HepG2 (cell line): ENCODE measurements around the gene PPIG. TPM values are rescaled to one million over a fixed set of nuclear protein-coding genes. Genes with fewer than 3 reads are reported as not detected.

Experiments used
- CBX1 ChIP-seq: IDR thresholded peaks from one replicate; pipeline ENCODE4 v1.6.1; 2016; ENCODE audit warnings: antibody characterized with exemption, low read depth
- CREM ChIP-seq, 2 experiments: sonication (generic) in 1 of 2; formaldehyde crosslinking in 1 of 2; IDR thresholded peaks; 2 replicates each; pipeline versions ENCODE4 v1.4.0 to v1.6.1; 2016 to 2020; ENCODE audit warnings: antibody characterized with exemption in 1 of 2, mild to moderate bottlenecking in 1 of 2, missing genetic modification reagents in 1 of 2
- HMGXB3 ChIP-seq: sonication (generic); formaldehyde crosslinking; IDR thresholded peaks from 2 replicates; pipeline ENCODE4 v1.4.0; 2020; ENCODE audit warnings: missing genetic modification reagents, borderline replicate concordance
- HMGXB4 ChIP-seq, 2 experiments: sonication (generic) in 1 of 2; formaldehyde crosslinking in 1 of 2; IDR thresholded peaks; 2 replicates each; pipeline versions ENCODE4 v1.4.0 to v1.6.1; 2018 to 2020; ENCODE audit warnings: missing genetic modification reagents in 2 of 2, borderline replicate concordance in 1 of 2, low read depth in 1 of 2, mild to moderate bottlenecking in 1 of 2, missing biosample characterization in 1 of 2
- MAFG ChIP-seq: sonication (generic); formaldehyde crosslinking; IDR thresholded peaks from 2 replicates; pipeline ENCODE4 v1.5.1; 2020; ENCODE audit warnings: mild to moderate bottlenecking, missing genetic modification reagents
- MAX ChIP-seq: IDR thresholded peaks from 2 replicates; pipeline ENCODE4 v1.6.1; 2012; ENCODE audit warnings: inconsistent platforms
- MED8 ChIP-seq: sonication (generic); formaldehyde crosslinking; IDR thresholded peaks from 2 replicates; pipeline ENCODE4 v1.8.1; 2023; ENCODE audit warnings: mild to moderate bottlenecking, missing genetic modification reagents; ENCODE audit not compliant: insufficient replicate concordance
- MIXL1 ChIP-seq: IDR thresholded peaks from 2 replicates; pipeline ENCODE4 v1.6.1; 2016
- SATB2 ChIP-seq: sonication (generic); formaldehyde crosslinking; IDR thresholded peaks from 2 replicates; pipeline ENCODE4 v1.5.0; 2020; ENCODE audit warnings: missing genetic modification reagents
- TFDP1 ChIP-seq: IDR thresholded peaks from 2 replicates; pipeline ENCODE4 v1.6.1; 2016; ENCODE audit warnings: missing compliant biosample characterization, missing genetic modification reagents, borderline replicate concordance
- ZBTB34 ChIP-seq: sonication (generic); formaldehyde crosslinking; IDR thresholded peaks from 2 replicates; pipeline ENCODE4 v1.8.0; 2022; ENCODE audit warnings: mild to moderate bottlenecking, missing genetic modification reagents
- ZBTB7B ChIP-seq: sonication (generic); formaldehyde crosslinking; IDR thresholded peaks from 2 replicates; pipeline ENCODE4 v1.4.0; 2020; ENCODE audit warnings: missing genetic modification reagents
- ZFP1 ChIP-seq: IDR thresholded peaks from 2 replicates; pipeline ENCODE4 v1.6.1; 2016
- ZNF253 ChIP-seq: sonication (generic); formaldehyde crosslinking; IDR thresholded peaks from 2 replicates; pipeline ENCODE4 v1.8.0; 2022; ENCODE audit warnings: mild to moderate bottlenecking, missing genetic modification reagents, borderline replicate concordance
- ZNF563 ChIP-seq: sonication (generic); formaldehyde crosslinking; IDR thresholded peaks from 2 replicates; pipeline ENCODE4 v1.8.0; 2022; ENCODE audit warnings: mild to moderate bottlenecking, moderate library complexity, missing genetic modification reagents
- ZNF770 ChIP-seq: sonication (generic); formaldehyde crosslinking; IDR thresholded peaks from 2 replicates; pipeline ENCODE4 v1.5.0; 2020; ENCODE audit warnings: mild to moderate bottlenecking, missing genetic modification reagents
- polyA plus RNA-seq, 8 experiments: library from polyadenylated mRNA; depleted of rRNA in 3 of 8; stranded (reverse) in 7 of 8; unstranded in 1 of 8; fragments of >200 nt; fragmentation: Illumina TruSeq in 4 of 8; extraction: Trizol in 4 of 8; gene quantifications; 2 replicates each; pipeline versions ENCODE4 v1.2.1 to v1.2.3, GENCODE V29; 2011 to 2016; ENCODE audit warnings: low read depth in 4 of 8, missing spikeins in 1 of 8, mixed read lengths in 1 of 8; ENCODE audit not compliant: insufficient read depth in 1 of 8
- total RNA-seq, 5 experiments: library from RNA; depleted of rRNA; stranded (reverse); fragments of >200 nt; fragmentation: Illumina TruSeq; extraction: Trizol; gene quantifications; 2 replicates each; pipeline ENCODE4 v1.2.3, GENCODE V29; 2016; ENCODE audit warnings: low read depth in 1 of 5

The PPIG gene
- total and polyA plus RNA-seq, 2 of the 13 experiments (the other 11 are each of a cell fraction or from before 2014, with no cell fraction given): 31.3 to 81.0 TPM

GRCh38 chr2:169584005-169584877 is at the start of gene PPIG (continued):
- TF ChIP-seq HMGXB3 (CRISPR knock-in tag) (peak; percentile 82; the same call in 1 of the 2 replicates), MED8 (CRISPR knock-in tag) (peak; percentile 92), CREM (IDR thresholded peaks at IDR 0.05) (peak; percentile 100), CREM (CRISPR knock-in tag; IDR thresholded peaks at IDR 0.05) (peak; percentile 93), ZBTB7B (CRISPR knock-in tag) (peak; percentile 75), MAX (peak; percentile 87), ZNF253 (0 out of 2 replicates have a peak, but pooled peaks have one; percentile 75), ZNF770 (no peak; the same call in 1 of the 2 replicates), HMGXB4 (CRISPR knock-in tag; IDR thresholded peaks at IDR 0.05; ENCODE audit: borderline replicate concordance in 1 of 2, low read depth in 1 of 2) (peak; percentile 91 to 96), ZFP1 (CRISPR knock-in tag) (peak; percentile 51; the same call in 1 of the 2 replicates), MAFG (CRISPR knock-in tag) (no peak), SATB2 (CRISPR knock-in tag) (peak; percentile 20; the same call in 1 of the 2 replicates), ZNF563 (CRISPR knock-in tag) (no peak), MIXL1 (CRISPR knock-in tag) (peak; percentile 78; the same call in 1 of the 2 replicates), ZBTB34 (CRISPR knock-in tag) (peak; percentile 82; the same call in 1 of the 2 replicates), CBX1 (peak; percentile 65), TFDP1 (CRISPR knock-in tag) (peak; percentile 93)
